Measurements from ENCODE around the gene KRT15.

Gene KRT15

GRCh38 chr17:41523225-41523593 is 4.5 kb upstream of the KRT15 start:
- no peak for DNase-seq

- no peak for DNase-seq
Observed at GRCh38 chr17:41522301-41523224, 3.9 kb upstream of the KRT15 start.

GRCh38 chr17:41521574-41522261 is 3.0 kb upstream of the KRT15 start:
- DNase-seq = no peak

- no peak for DNase-seq
Observed at GRCh38 chr17:41520821-41521521, 2.3 kb upstream of the KRT15 start.

GRCh38 chr17:41519501-41520224 is 973 bp upstream of the KRT15 start:
- peak; percentile 69 for DNase-seq

- peak; percentile 37 for DNase-seq
Observed at GRCh38 chr17:41518031-41518430, 659 bp downstream of the KRT15 start.

- DNase-seq = no peak
Observed at GRCh38 chr17:41516830-41517283, 1.8 kb downstream of the KRT15 start.

- no peak for DNase-seq
Observed at GRCh38 chr17:41516147-41516829, 2.4 kb downstream of the KRT15 start.

- no peak for DNase-seq
Observed at GRCh38 chr17:41513168-41513547, 5.5 kb downstream of the KRT15 start.

- no peak for DNase-seq
Observed at GRCh38 chr17:41512546-41513167, 6.0 kb downstream of the KRT15 start.

- no peak for DNase-seq
Observed at GRCh38 chr17:41511716-41512115, 7.0 kb downstream of the KRT15 start.

GRCh38 chr17:41511116-41511515 is 7.6 kb downstream of the KRT15 start:
- DNase-seq = peak; percentile 57

GRCh38 chr17:41510251-41511065 is 8.2 kb downstream of the KRT15 start:
- DNase-seq = peak; percentile 57

GRCh38 chr17:41507315-41507880 is 11.3 kb downstream of the KRT15 start:
- no peak for DNase-seq

GRCh38 chr17:41505809-41506767 is 12.6 kb downstream of the KRT15 start:
- no peak for DNase-seq

GRCh38 chr17:41505007-41505808 is 13.5 kb downstream of the KRT15 start, which contains the start of gene KRT13:
Gene KRT13, minus strand, starts transcription at chr17:41505612. Its CDS starts 62 bp downstream, at chr17:41505550.
- DNase-seq = no peak

- no peak for DNase-seq
Observed at GRCh38 chr17:41504246-41504977, 14.3 kb downstream of the KRT15 start.

Measured in NCI-H510A treated with DMSO at 0.1 percent for 48 hours (cell line).